GM19238 (cell line): Measurements from ENCODE around the gene GRM8.

ENCODE experiments used
- DNase-seq: peaks from one replicate; pipeline ENCODE4 v3.0.0; 2011; ENCODE audit warnings: low spot score; ENCODE audit not compliant: insufficient read length

Gene GRM8

GRCh38 chr7:127151379-127151778 lies 101.4 kb downstream of the GRM8 start:
- DNase-seq: no peak

- no peak for DNase-seq
Measured at GRCh38 chr7:127150543-127150942, 102.2 kb downstream of the GRM8 start.

- DNase-seq: no peak
Measured at GRCh38 chr7:127146746-127147536, 105.8 kb downstream of the GRM8 start.

GRCh38 chr7:127137146-127137545 lies 115.6 kb downstream of the GRM8 start:
- DNase-seq: no peak

GRCh38 chr7:127135871-127136485 lies 116.8 kb downstream of the GRM8 start:
- no peak for DNase-seq

- no peak for DNase-seq
Measured at GRCh38 chr7:127123220-127123619, 129.5 kb downstream of the GRM8 start.

- DNase-seq: no peak
Measured at GRCh38 chr7:127119517-127119916, 133.2 kb downstream of the GRM8 start.

- DNase-seq: no peak
Measured at GRCh38 chr7:127114742-127115265, 137.9 kb downstream of the GRM8 start.

GRCh38 chr7:127107601-127108007 lies 145.1 kb downstream of the GRM8 start:
- peak; percentile 7 for DNase-seq

- DNase-seq: no peak
Measured at GRCh38 chr7:127093340-127093739, 159.4 kb downstream of the GRM8 start.

GRCh38 chr7:127091620-127092019 lies 161.1 kb downstream of the GRM8 start:
- no peak for DNase-seq

- no peak for DNase-seq
Measured at GRCh38 chr7:127089146-127089545, 163.6 kb downstream of the GRM8 start.

GRCh38 chr7:127081539-127081938 lies 171.2 kb downstream of the GRM8 start:
- DNase-seq: no peak

- no peak for DNase-seq
Measured at GRCh38 chr7:127080576-127080975, 172.2 kb downstream of the GRM8 start.

- DNase-seq: no peak
Measured at GRCh38 chr7:127066974-127067373, 185.8 kb downstream of the GRM8 start.

- DNase-seq: no peak
Measured at GRCh38 chr7:127059475-127059874, 193.3 kb downstream of the GRM8 start.

- no peak for DNase-seq
Measured at GRCh38 chr7:127057918-127058317, 194.8 kb downstream of the GRM8 start.

- DNase-seq: no peak
Measured at GRCh38 chr7:127056202-127056601, 196.5 kb downstream of the GRM8 start.

GRCh38 chr7:127047521-127047920 lies 205.2 kb downstream of the GRM8 start:
- DNase-seq: no peak

GRCh38 chr7:127041689-127042452 lies 210.9 kb downstream of the GRM8 start:
- no peak for DNase-seq

GRCh38 chr7:127040042-127040441 lies 212.7 kb downstream of the GRM8 start:
- no peak for DNase-seq

- no peak for DNase-seq
Measured at GRCh38 chr7:127039541-127039940, 213.2 kb downstream of the GRM8 start.
